SK-N-SH (cell line): Measurements from ENCODE around the gene SLC2A2. TPM values are rescaled to one million over a fixed set of nuclear protein-coding genes. Genes with fewer than 3 reads are reported as not detected.

ENCODE experiments used
- CTCF ChIA-PET: fragments of 300-600, 350-600 bp; formaldehyde crosslinking; extraction: SDS; loops from one replicate; lab custom pipeline; 2021; lab: Yijun Ruan, JAX
- POLR2A ChIA-PET: fragments of 350-600 bp; sonication (Branson Sonifier 250); formaldehyde crosslinking; extraction: SDS; loops from one replicate; lab custom pipeline; 2020; ENCODE audit warnings: antibody characterized with exemption, inconsistent platforms; lab: Yijun Ruan, JAX
- DNase-seq: peaks from one replicate; pipeline ENCODE4 v3.0.0; 2012
- H2AFZ ChIP-seq: fragments of 200-600 bp; sonication (generic); 2 replicates; pipeline ENCODE4 v1.8.1; 2016; ENCODE audit warnings: antibody characterized with exemption, mild to moderate bottlenecking, low read depth
- H3F3A ChIP-seq: fragments of 200-600 bp; sonication (generic); replicated peaks from 2 replicates; pipeline ENCODE3; 2016; ENCODE audit warnings: antibody characterized with exemption, mild to moderate bottlenecking; ENCODE audit not compliant: insufficient read depth
- H3K27ac ChIP-seq, 2 experiments: fragments of 200-500 bp in 1 of 2; fragments of 200-600 bp in 1 of 2; sonication (Bioruptor generic) in 1 of 2; sonication (generic), shearing (Covaris generic) in 1 of 2; 2 replicates each; pipeline versions ENCODE4 v1.5.1 to v1.6.1; 2014 to 2016; ENCODE audit warnings: low read depth in 2 of 2, inconsistent platforms in 1 of 2, low read length in 1 of 2, mild to moderate bottlenecking in 1 of 2, mixed read lengths in 1 of 2
- H3K27me3 ChIP-seq: fragments of 200-600 bp; sonication (generic), shearing (Covaris generic); 2 replicates; pipeline ENCODE4 v1.6.1; 2016; ENCODE audit warnings: mixed run types; ENCODE audit not compliant: insufficient read depth
- H3K36me3 ChIP-seq, 2 experiments: fragments of 200-500 bp in 1 of 2; fragments of 200-600 bp in 1 of 2; sonication (Bioruptor generic) in 1 of 2; sonication (generic) in 1 of 2; replicated peaks in 1 of 2; 2 replicates each; pipeline versions ENCODE3 to v1.5.1; 2014 to 2016; ENCODE audit warnings: low read length in 1 of 2, mild to moderate bottlenecking in 1 of 2; ENCODE audit not compliant: insufficient read depth in 2 of 2, control insufficient read depth in 1 of 2
- H3K4me1 ChIP-seq, 2 experiments: fragments of 200-500 bp in 1 of 2; fragments of 200-600 bp in 1 of 2; sonication (Bioruptor generic) in 1 of 2; sonication (generic), shearing (Covaris generic) in 1 of 2; 2 replicates each; pipeline versions ENCODE4 v1.5.1 to v1.6.1; 2014 to 2016; ENCODE audit warnings: low read depth in 1 of 2, low read length in 1 of 2, mixed run types in 1 of 2; ENCODE audit not compliant: insufficient read depth in 2 of 2, control insufficient read depth in 1 of 2
- H3K4me2 ChIP-seq: fragments of 200-600 bp; sonication (generic), shearing (Covaris generic); 2 replicates; pipeline ENCODE4 v1.6.1; 2017; ENCODE audit warnings: mixed run types
- H3K4me3 ChIP-seq, 2 experiments: fragments of 200-500 bp in 1 of 2; fragments of 200-600 bp in 1 of 2; sonication (Bioruptor generic) in 1 of 2; sonication (generic), shearing (Covaris generic) in 1 of 2; 2 replicates each; pipeline versions ENCODE4 v1.5.1 to v1.8.1; 2014 to 2016; ENCODE audit warnings: low read depth in 2 of 2, inconsistent platforms in 1 of 2, low read length in 1 of 2, mild to moderate bottlenecking in 1 of 2, mixed read lengths in 1 of 2, moderate library complexity in 1 of 2
- H3K79me2 ChIP-seq: fragments of 200-600 bp; sonication (generic); 2 replicates; pipeline ENCODE4 v1.8.1; 2017; ENCODE audit warnings: mild to moderate bottlenecking; ENCODE audit not compliant: insufficient read depth
- H3K9ac ChIP-seq: fragments of 200-600 bp; sonication (generic); 2 replicates; pipeline ENCODE4 v1.6.1; 2017; ENCODE audit warnings: mixed run types
- H3K9me2 ChIP-seq: fragments of 200-600 bp; sonication (generic); 2 replicates; pipeline ENCODE4 v1.6.1; 2017; ENCODE audit warnings: mixed run types
- H3K9me3 ChIP-seq: fragments of 200-600 bp; sonication (generic); 2 replicates; pipeline ENCODE4 v1.6.1; 2017; ENCODE audit warnings: mixed run types, mild to moderate bottlenecking, moderate library complexity
- H4K20me1 ChIP-seq: fragments of 200-600 bp; sonication (generic); 2 replicates; pipeline ENCODE4 v1.6.1; 2017; ENCODE audit warnings: mild to moderate bottlenecking, mixed run types; ENCODE audit not compliant: insufficient read depth
- FOXM1 ChIP-seq: IDR thresholded peaks from 2 replicates; pipeline ENCODE4 v1.4.0; 2012; ENCODE audit warnings: low read depth, mild to moderate bottlenecking
- JUND ChIP-seq: IDR thresholded peaks from 2 replicates; pipeline ENCODE4 v1.4.0; 2012
- MXI1 ChIP-seq: IDR thresholded peaks from 2 replicates; pipeline ENCODE4 v1.6.1; 2012; ENCODE audit warnings: mild to moderate bottlenecking, low read depth, low read length, improper control_type of control experiment
- NRF1 ChIP-seq: IDR thresholded peaks from 2 replicates; pipeline ENCODE4 v1.6.1; 2012; ENCODE audit warnings: low read depth, mild to moderate bottlenecking, low read length
- RCOR1 ChIP-seq: fragments of 150-350 bp; IDR thresholded peaks from 2 replicates; pipeline ENCODE4 v1.6.1; 2017; ENCODE audit warnings: antibody characterized with exemption, low read length
- RFX5 ChIP-seq: IDR thresholded peaks from 2 replicates; pipeline ENCODE4 v1.6.1; 2012; ENCODE audit warnings: mild to moderate bottlenecking, improper control_type of control experiment, low read length
- RXRA ChIP-seq: IDR thresholded peaks from 2 replicates; pipeline ENCODE4 v1.4.0; 2012; ENCODE audit warnings: low read depth, mild to moderate bottlenecking, borderline replicate concordance
- TAF1 ChIP-seq: IDR thresholded peaks from 2 replicates; pipeline ENCODE4 v1.6.1; 2012; ENCODE audit warnings: low read depth, mild to moderate bottlenecking, low read length, moderate library complexity, borderline replicate concordance
- TCF12 ChIP-seq: IDR thresholded peaks from 2 replicates; pipeline ENCODE4 v1.4.0; 2012
- WGBS: methylation state at CpG from one replicate; pipeline ENCODE4 v1.1.6; 2017; ENCODE audit warnings: low lambda C conversion rate; 5-methylcytosine and 5-hydroxymethylcytosine counted together
- polyA plus RNA-seq, 3 experiments: library from polyadenylated mRNA; depleted of rRNA; stranded (reverse); fragments of >200 nt; gene quantifications; 2 replicates each; pipeline ENCODE4 v1.2.3, GENCODE V29; 2012
- TF ChIP-seq, protein P1 (sequence below): fragments of 150-350 bp; IDR thresholded peaks from 2 replicates; pipeline ENCODE4 v1.6.1; 2016; ENCODE audit warnings: mild to moderate bottlenecking, low read depth, low read length
- TF ChIP-seq, protein P2 (sequence below): IDR thresholded peaks from 2 replicates; pipeline ENCODE4; 2012
- TF ChIP-seq, protein P3 (sequence below): fragments of 150-350 bp; IDR thresholded peaks from 2 replicates; pipeline ENCODE4 v1.6.1; 2017; ENCODE audit warnings: antibody characterized with exemption, low read length, low read depth, borderline replicate concordance
- TF ChIP-seq, protein P4 (sequence below): IDR thresholded peaks from 2 replicates; pipeline ENCODE4 v1.4.0; 2012; ENCODE audit warnings: low read depth
- TF ChIP-seq, protein P5 (sequence below): fragments of 200-600 bp; sonication (generic); IDR thresholded peaks from 2 replicates; pipeline ENCODE4 v1.6.1; 2017; ENCODE audit warnings: antibody characterized with exemption, mild to moderate bottlenecking, moderate library complexity

The SLC2A2 gene
- polyA plus RNA-seq, 1 of the 3 experiments (the other 2 are of a cell fraction) = 0.59 TPM

DNA sequence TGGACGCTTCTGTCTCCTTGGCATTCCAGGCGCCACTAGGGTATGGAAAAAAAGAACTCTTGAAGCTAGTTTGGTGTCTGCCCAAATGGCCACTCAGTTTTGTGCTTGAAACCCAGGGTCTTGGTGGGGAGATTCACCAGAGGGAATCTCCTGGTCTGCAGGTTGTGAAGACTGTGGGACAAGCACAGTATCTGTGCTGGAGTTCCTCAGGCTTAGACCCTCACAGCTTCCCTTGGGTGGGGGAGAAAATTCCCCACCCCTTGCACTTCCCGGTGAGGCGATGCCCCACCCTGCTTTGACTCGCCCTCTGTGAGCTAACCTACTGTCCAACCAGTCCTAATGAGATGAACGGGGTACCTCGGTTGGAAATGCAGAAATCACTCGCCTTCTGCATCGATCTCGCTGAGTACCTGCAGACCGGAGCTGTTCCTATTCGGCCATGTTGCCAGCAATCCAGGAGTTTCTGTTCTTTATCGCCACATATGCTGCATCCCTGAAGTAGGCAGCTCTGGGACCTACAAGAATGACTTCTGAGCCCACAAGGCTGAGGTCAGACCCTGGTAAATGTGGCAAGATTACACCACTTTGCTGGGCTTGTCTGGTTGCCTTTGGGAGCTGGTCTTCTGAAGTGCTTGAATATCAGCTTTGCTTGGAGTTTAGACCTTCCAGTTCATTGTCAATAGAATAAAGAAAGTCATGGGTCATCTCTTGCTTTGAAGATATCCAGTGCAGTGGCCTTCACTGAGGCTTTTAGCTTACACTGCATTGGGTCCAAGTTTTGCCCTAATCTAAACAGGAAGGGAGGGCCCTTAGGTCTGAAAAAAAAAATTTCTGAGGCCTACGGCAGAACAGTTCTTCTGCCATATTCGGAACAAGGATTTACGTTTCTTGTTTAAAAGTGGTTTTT, 51.0 kb downstream of the SLC2A2 start:
- Histone ChIP-seq H3K27me3 (no peaks in the 10 kb centered on the region), H3K4me1 (no peaks in the 10 kb centered on the region), H3K4me2 (no peak overlapping the region), H3K36me3 (no peaks in the 10 kb centered on the region), H3K4me3 (no peak overlapping the region), H4K20me1 (no peaks in the 10 kb centered on the region), H3K9me3 (no peaks in the 10 kb centered on the region), H3K9ac (no peak overlapping the region), H3K27ac (no peak overlapping the region), H3K79me2 (no peaks in the 10 kb centered on the region), H2AFZ (no peak overlapping the region), H3F3A (no peaks in the 10 kb centered on the region), H3K9me2 (no peaks in the 10 kb centered on the region)
- CTCF ChIA-PET = interaction anchor here (0.6 to 2.7 kb wide), 2 partner anchors 14 to 20 kb away, joined by 3 to 8 read pairs; no protein-coding TSS in a partner anchor
- TF ChIP-seq, protein P1, sequence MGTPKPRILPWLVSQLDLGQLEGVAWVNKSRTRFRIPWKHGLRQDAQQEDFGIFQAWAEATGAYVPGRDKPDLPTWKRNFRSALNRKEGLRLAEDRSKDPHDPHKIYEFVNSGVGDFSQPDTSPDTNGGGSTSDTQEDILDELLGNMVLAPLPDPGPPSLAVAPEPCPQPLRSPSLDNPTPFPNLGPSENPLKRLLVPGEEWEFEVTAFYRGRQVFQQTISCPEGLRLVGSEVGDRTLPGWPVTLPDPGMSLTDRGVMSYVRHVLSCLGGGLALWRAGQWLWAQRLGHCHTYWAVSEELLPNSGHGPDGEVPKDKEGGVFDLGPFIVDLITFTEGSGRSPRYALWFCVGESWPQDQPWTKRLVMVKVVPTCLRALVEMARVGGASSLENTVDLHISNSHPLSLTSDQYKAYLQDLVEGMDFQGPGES = no peak
- TF ChIP-seq, protein P2, sequence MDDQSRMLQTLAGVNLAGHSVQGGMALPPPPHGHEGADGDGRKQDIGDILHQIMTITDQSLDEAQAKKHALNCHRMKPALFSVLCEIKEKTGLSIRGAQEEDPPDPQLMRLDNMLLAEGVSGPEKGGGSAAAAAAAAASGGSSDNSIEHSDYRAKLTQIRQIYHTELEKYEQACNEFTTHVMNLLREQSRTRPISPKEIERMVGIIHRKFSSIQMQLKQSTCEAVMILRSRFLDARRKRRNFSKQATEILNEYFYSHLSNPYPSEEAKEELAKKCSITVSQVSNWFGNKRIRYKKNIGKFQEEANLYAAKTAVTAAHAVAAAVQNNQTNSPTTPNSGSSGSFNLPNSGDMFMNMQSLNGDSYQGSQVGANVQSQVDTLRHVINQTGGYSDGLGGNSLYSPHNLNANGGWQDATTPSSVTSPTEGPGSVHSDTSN = no peak
- TF ChIP-seq TAF1 (no peak), RFX5 (no peak), TCF12 (no peak), MXI1 (no peak), JUND (no peak), RCOR1 (no peak), RXRA (no peak), NRF1 (no peak), FOXM1 (no peak)
- TF ChIP-seq, protein P3, sequence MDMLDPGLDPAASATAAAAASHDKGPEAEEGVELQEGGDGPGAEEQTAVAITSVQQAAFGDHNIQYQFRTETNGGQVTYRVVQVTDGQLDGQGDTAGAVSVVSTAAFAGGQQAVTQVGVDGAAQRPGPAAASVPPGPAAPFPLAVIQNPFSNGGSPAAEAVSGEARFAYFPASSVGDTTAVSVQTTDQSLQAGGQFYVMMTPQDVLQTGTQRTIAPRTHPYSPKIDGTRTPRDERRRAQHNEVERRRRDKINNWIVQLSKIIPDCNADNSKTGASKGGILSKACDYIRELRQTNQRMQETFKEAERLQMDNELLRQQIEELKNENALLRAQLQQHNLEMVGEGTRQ = no peak
- TF ChIP-seq, protein P4, sequence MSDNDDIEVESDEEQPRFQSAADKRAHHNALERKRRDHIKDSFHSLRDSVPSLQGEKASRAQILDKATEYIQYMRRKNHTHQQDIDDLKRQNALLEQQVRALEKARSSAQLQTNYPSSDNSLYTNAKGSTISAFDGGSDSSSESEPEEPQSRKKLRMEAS = no peak
- TF ChIP-seq, protein P5, sequence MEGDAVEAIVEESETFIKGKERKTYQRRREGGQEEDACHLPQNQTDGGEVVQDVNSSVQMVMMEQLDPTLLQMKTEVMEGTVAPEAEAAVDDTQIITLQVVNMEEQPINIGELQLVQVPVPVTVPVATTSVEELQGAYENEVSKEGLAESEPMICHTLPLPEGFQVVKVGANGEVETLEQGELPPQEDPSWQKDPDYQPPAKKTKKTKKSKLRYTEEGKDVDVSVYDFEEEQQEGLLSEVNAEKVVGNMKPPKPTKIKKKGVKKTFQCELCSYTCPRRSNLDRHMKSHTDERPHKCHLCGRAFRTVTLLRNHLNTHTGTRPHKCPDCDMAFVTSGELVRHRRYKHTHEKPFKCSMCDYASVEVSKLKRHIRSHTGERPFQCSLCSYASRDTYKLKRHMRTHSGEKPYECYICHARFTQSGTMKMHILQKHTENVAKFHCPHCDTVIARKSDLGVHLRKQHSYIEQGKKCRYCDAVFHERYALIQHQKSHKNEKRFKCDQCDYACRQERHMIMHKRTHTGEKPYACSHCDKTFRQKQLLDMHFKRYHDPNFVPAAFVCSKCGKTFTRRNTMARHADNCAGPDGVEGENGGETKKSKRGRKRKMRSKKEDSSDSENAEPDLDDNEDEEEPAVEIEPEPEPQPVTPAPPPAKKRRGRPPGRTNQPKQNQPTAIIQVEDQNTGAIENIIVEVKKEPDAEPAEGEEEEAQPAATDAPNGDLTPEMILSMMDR = no peak
- WGBS = 94% methylated on average over 12 of the region's 16 CpGs
- no peak for DNase-seq
- POLR2A ChIA-PET = no interaction called here
